K562 (cell line): ENCODE data around the gene ERICH6. TPM values are rescaled to one million over a fixed set of nuclear protein-coding genes. Genes with fewer than 3 reads are reported as not detected.
A peak's percentile ranks its signal among the peaks of the same experiment; 100 is the strongest.

Source experiments
- ATF3 ChIP-seq, 2 experiments: fragments of 450-650 bp in 1 of 2; sonication (generic) in 1 of 2; formaldehyde crosslinking in 1 of 2; IDR thresholded peaks in 1 of 2; conservative IDR thresholded peaks in 1 of 2; 2 replicates each; pipeline versions ENCODE4 v1.6.1 to v1.8.1; 2016 to 2023; ENCODE audit warnings: mild to moderate bottlenecking in 2 of 2, moderate library complexity in 2 of 2, inconsistent platforms in 1 of 2, missing genetic modification reagents in 1 of 2
- C11orf30 ChIP-seq: fragments of 450-650 bp; IDR thresholded peaks from 2 replicates; pipeline ENCODE4 v1.6.1; 2016; ENCODE audit warnings: low read depth, mild to moderate bottlenecking
- CEBPG ChIP-seq, 3 experiments: fragments of 200-800 bp in 1 of 3; sonication (Bioruptor generic) in 1 of 3; sonication (generic) in 1 of 3; formaldehyde crosslinking in 1 of 3; IDR thresholded peaks in 2 of 3; conservative IDR thresholded peaks in 1 of 3; 2 replicates each; pipeline versions ENCODE4 v1.6.1 to v1.8.0; 2016 to 2022; ENCODE audit warnings: missing compliant biosample characterization in 2 of 3, missing genetic modification characterization in 2 of 3, mild to moderate bottlenecking in 1 of 3, missing genetic modification reagents in 1 of 3
- ELF2 ChIP-seq: fragments of 250-450 bp; sonication (Bioruptor Pico); IDR thresholded peaks from 2 replicates; pipeline ENCODE4 v1.5.0; 2021; ENCODE audit warnings: mild to moderate bottlenecking
- ERF ChIP-seq: fragments of 450-650 bp; formaldehyde crosslinking; IDR thresholded peaks from 2 replicates; pipeline ENCODE4 v1.4.0; 2020; ENCODE audit warnings: mild to moderate bottlenecking, mixed read lengths
- FOXO4 ChIP-seq: fragments of 450-650 bp; formaldehyde crosslinking; IDR thresholded peaks from 2 replicates; pipeline ENCODE4 v1.4.0; 2020; ENCODE audit warnings: mild to moderate bottlenecking, moderate library complexity
- GTF2E2 ChIP-seq: fragments of 200-800 bp; sonication (Bioruptor generic); IDR thresholded peaks from 2 replicates; pipeline ENCODE4 v1.6.1; 2016; ENCODE audit warnings: missing genetic modification characterization, missing compliant biosample characterization
- HDAC1 ChIP-seq, 2 experiments: fragments of 450-650 bp; IDR thresholded peaks; 2 replicates each; pipeline ENCODE4 v1.6.1; 2016 to 2017; ENCODE audit warnings: inconsistent platforms in 1 of 2, mild to moderate bottlenecking in 1 of 2, moderate library complexity in 1 of 2
- HDAC2 ChIP-seq: fragments of 450-650 bp; IDR thresholded peaks from 2 replicates; pipeline ENCODE4 v1.6.1; 2016; ENCODE audit warnings: mild to moderate bottlenecking
- KAT7 ChIP-seq: sonication (generic); formaldehyde crosslinking; IDR thresholded peaks from 2 replicates; pipeline ENCODE4 v1.8.0; 2022; ENCODE audit warnings: missing genetic modification reagents, mild to moderate bottlenecking, borderline replicate concordance
- LARP7 ChIP-seq: fragments of 450-650 bp; IDR thresholded peaks from 2 replicates; pipeline ENCODE4 v1.6.1; 2016
- MEF2D ChIP-seq: conservative IDR thresholded peaks from 2 replicates; pipeline ENCODE4 v1.6.1; 2016; ENCODE audit warnings: low read depth, missing genetic modification characterization, missing compliant biosample characterization
- NCOR1 ChIP-seq: fragments of 450-650 bp; IDR thresholded peaks from 2 replicates; pipeline ENCODE4 v1.6.1; 2016; ENCODE audit warnings: mild to moderate bottlenecking, moderate library complexity
- NFIX ChIP-seq: fragments of 250-450 bp; sonication (Bioruptor Pico); IDR thresholded peaks from 2 replicates; pipeline ENCODE4 v1.4.0; 2020; ENCODE audit warnings: low read depth, mild to moderate bottlenecking, moderate library complexity
- POLR2H ChIP-seq: IDR thresholded peaks from 2 replicates; pipeline ENCODE4 v1.6.1; 2016; ENCODE audit warnings: missing genetic modification characterization, low read depth, mild to moderate bottlenecking, control low read depth, missing compliant biosample characterization, moderate library complexity
- RNF2 ChIP-seq: sonication (generic); IDR thresholded peaks from 2 replicates; pipeline ENCODE4 v1.6.1; 2016
- TFAM ChIP-seq: fragments of 250-450 bp; sonication (Bioruptor Pico); conservative IDR thresholded peaks from 2 replicates; pipeline ENCODE4 v1.5.0; 2021; ENCODE audit warnings: mild to moderate bottlenecking, moderate library complexity
- ZNF263 ChIP-seq: sonication (generic); formaldehyde crosslinking; IDR thresholded peaks from 2 replicates; pipeline ENCODE4 v1.8.0; 2022; ENCODE audit warnings: mild to moderate bottlenecking, missing genetic modification reagents, borderline replicate concordance
- polyA plus RNA-seq, 8 experiments: library from polyadenylated mRNA; depleted of rRNA in 4 of 8; stranded (reverse) in 5 of 8; unstranded in 3 of 8; fragments of >200 nt; fragmentation: Nextera tagmentation in 2 of 8; fragmentation: Illumina TruSeq in 1 of 8; extraction: Ambion mirVana in 2 of 8; extraction: Trizol in 1 of 8; gene quantifications; 2 replicates each; pipeline versions ENCODE4 v1.2.1 to v1.2.3, GENCODE V29; 2011 to 2014; ENCODE audit warnings: inconsistent platforms in 1 of 8, missing spikeins in 1 of 8
- total RNA-seq, 7 experiments: library from RNA; depleted of rRNA in 6 of 7; stranded (reverse); fragments of >200 nt in 6 of 7; fragmentation: Illumina TruSeq in 2 of 7; extraction: Trizol in 2 of 7; gene quantifications; 2 replicates each; pipeline versions ENCODE4 v1.2.1 to v1.2.3, GENCODE V29; 2011 to 2021; ENCODE audit warnings: low replicate concordance in 1 of 7
- TF ChIP-seq, protein P1 (sequence below): sonication (generic); formaldehyde crosslinking; IDR thresholded peaks from 2 replicates; pipeline ENCODE4 v1.8.0; 2022; ENCODE audit warnings: mild to moderate bottlenecking, missing genetic modification reagents
- TF ChIP-seq, protein P2 (sequence below): sonication (generic); formaldehyde crosslinking; IDR thresholded peaks from 2 replicates; pipeline ENCODE4 v1.8.0; 2022; ENCODE audit warnings: mild to moderate bottlenecking, missing genetic modification reagents

The ERICH6 gene
- total and polyA plus RNA-seq, 9 of the 15 experiments (the other 6 are each of a cell fraction or from before 2014, with no cell fraction given): not detected

- TF ChIP-seq ERF (0 out of 2 replicates have a peak, but pooled peaks have one; percentile 29), HDAC2 (0 out of 2 replicates have a peak, but pooled peaks have one; percentile 28), ELF2 (CRISPR knock-in tag) (no peak), LARP7 (no peak), KAT7 (0 out of 2 replicates have a peak, but pooled peaks have one; percentile 50), RNF2 (peak; percentile 51; the same call in 1 of the 2 replicates), ZNF263 (CRISPR knock-in tag) (no peak), ATF3 (IDR thresholded peaks at IDR 0.05) (peak; percentile 71), ATF3 (CRISPR knock-in tag; conservative IDR thresholded peaks at IDR 0.05) (no peak), NCOR1 (peak; percentile 72), C11orf30 (peak; percentile 99), MEF2D (tag) (no peak), NFIX (CRISPR knock-in tag) (no peak), GTF2E2 (tag) (no peak), POLR2H (tag) (no peak), HDAC1 (IDR thresholded peaks at IDR 0.05) (no peak), TFAM (no peak), CEBPG (CRISPR knock-in tag; IDR thresholded peaks at IDR 0.05) (peak; percentile 72; the same call in 1 of the 2 replicates), CEBPG (tag; conservative IDR thresholded peaks at IDR 0.05 in 1 of 2, IDR thresholded peaks at IDR 0.05 in 1 of 2) (no peak), FOXO4 (CRISPR knock-in tag) (no peak)
- TF ChIP-seq, protein P1, sequence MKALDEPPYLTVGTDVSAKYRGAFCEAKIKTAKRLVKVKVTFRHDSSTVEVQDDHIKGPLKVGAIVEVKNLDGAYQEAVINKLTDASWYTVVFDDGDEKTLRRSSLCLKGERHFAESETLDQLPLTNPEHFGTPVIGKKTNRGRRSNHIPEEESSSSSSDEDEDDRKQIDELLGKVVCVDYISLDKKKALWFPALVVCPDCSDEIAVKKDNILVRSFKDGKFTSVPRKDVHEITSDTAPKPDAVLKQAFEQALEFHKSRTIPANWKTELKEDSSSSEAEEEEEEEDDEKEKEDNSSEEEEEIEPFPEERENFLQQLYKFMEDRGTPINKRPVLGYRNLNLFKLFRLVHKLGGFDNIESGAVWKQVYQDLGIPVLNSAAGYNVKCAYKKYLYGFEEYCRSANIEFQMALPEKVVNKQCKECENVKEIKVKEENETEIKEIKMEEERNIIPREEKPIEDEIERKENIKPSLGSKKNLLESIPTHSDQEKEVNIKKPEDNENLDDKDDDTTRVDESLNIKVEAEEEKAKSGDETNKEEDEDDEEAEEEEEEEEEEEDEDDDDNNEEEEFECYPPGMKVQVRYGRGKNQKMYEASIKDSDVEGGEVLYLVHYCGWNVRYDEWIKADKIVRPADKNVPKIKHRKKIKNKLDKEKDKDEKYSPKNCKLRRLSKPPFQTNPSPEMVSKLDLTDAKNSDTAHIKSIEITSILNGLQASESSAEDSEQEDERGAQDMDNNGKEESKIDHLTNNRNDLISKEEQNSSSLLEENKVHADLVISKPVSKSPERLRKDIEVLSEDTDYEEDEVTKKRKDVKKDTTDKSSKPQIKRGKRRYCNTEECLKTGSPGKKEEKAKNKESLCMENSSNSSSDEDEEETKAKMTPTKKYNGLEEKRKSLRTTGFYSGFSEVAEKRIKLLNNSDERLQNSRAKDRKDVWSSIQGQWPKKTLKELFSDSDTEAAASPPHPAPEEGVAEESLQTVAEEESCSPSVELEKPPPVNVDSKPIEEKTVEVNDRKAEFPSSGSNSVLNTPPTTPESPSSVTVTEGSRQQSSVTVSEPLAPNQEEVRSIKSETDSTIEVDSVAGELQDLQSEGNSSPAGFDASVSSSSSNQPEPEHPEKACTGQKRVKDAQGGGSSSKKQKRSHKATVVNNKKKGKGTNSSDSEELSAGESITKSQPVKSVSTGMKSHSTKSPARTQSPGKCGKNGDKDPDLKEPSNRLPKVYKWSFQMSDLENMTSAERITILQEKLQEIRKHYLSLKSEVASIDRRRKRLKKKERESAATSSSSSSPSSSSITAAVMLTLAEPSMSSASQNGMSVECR: no peak
- TF ChIP-seq, protein P2, sequence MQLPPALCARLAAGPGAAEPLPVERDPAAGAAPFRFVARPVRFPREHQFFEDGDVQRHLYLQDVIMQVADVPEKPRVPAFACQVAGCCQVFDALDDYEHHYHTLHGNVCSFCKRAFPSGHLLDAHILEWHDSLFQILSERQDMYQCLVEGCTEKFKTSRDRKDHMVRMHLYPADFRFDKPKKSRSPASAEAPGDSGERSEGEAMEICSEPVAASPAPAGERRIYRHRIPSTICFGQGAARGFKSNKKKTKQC (CRISPR knock-in tag): no peak
These were observed 24.2 kb upstream of the ERICH6 start (continued) for GRCh38 chr3:150727653-150728502.
